ENCODE measurements around the gene ARRDC5.
"Not testable (repeated sequence)": the region's sequence is repeated elsewhere in the genome, so short reads cannot be mapped to it uniquely, and the experiment has no call there.

The ARRDC5 gene

DNA sequence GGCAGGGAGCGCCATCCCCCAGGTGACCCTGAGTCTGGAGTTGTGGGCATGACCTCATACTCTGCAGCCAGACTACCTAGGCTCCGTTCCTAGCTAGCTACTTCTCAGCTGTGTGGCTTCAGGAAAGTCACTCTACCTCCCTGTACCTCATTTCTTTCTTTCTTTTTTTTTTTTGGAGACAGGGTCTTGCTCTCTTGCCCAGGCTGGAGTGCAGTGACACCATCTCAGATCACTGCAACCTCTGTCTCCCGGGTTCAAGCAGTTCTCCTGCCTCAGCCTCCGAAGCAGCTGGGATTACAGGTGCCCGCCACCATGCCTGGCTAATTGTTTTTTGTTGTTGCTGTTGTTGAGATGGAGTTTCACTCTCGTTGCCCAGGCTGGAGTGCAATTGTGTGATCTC is 50.2 kb downstream of the ARRDC5 start:
- Mint-ChIP-seq H3K4me3 (no peak overlapping the region), H3K4me1 (no peaks in the 10 kb centered on the region), H3K9me3 (no peaks in the 10 kb centered on the region), H3K27ac (no peak overlapping the region), H3K27me3 (ENCODE audit: low read depth) (no peaks in the 10 kb centered on the region), H3K36me3 (ENCODE audit: low read depth) (peaks cover 43% of the 10 kb centered on the region)
- TF ChIP-seq CTCF (IDR thresholded peaks at IDR 0.05; ENCODE audit: unreplicated experiment in 3 of 3): no peak

DNA sequence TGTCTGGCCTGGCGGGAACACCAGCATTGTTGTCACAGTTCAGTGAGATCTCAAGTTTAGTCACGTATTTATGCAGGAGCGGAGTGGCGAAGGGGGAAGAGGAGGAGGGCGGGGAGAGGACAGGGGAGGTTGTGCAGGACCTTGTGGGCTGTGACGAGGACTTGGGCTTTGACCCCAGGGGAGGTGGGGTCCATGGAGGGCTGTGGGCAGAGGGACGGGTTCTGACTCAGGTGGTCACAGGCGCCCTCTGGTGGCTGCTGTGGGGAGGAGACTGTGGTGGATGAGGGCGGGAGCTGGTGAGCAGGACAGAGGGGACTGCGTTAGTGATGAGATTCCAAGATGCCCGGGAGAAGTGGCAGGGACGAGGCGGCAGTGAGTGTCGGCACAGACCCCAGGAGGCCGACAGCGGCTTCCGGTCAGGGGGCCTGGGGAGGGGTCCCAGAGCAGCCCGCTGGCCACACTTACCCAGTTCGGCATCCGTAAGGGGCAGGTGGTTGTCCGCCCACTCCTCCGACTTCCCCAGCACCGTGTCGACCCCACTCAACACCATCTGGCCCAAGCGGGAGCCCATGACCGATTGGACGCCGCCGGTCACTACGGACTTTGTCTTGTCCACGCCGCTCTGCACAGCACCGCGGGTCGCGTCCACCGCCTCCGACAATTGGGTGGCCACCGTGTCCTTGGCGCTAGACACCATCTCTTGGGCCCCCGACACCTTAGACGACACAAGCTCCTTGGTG is 51.0 kb downstream of the ARRDC5 start:
- H3K36me3 Mint-ChIP-seq (ENCODE audit: low read depth): peaks cover 41% of the 10 kb centered on the region
- TF ChIP-seq CTCF (IDR thresholded peaks at IDR 0.05; ENCODE audit: unreplicated experiment in 3 of 3): peak; percentile 69 to 78 (median 71)
- H3K4me1 Mint-ChIP-seq: no peaks in the 10 kb centered on the region
- no peaks in the 10 kb centered on the region for H3K27me3 Mint-ChIP-seq (ENCODE audit: low read depth)
- H3K27ac Mint-ChIP-seq: peak overlapping the region in 2 of 3 experiments; percentile 54 to 87
- H3K4me3 Mint-ChIP-seq: no peak overlapping the region
- H3K9me3 Mint-ChIP-seq: no peaks in the 10 kb centered on the region

- no peak for TF ChIP-seq CTCF (IDR thresholded peaks at IDR 0.05; ENCODE audit: unreplicated experiment in 3 of 3)
- Mint-ChIP-seq H3K27me3 (ENCODE audit: low read depth) (no peaks in the 10 kb centered on the region), H3K4me1 (no peaks in the 10 kb centered on the region), H3K36me3 (ENCODE audit: low read depth) (peaks cover 47% of the 10 kb centered on the region), H3K27ac (peak overlapping the region in 1 of 3 experiments; percentile 54), H3K4me3 (no peak overlapping the region), H3K9me3 (no peaks in the 10 kb centered on the region)
Measured at GRCh38 chr19:4849019-4849418, 53.7 kb downstream of the ARRDC5 start.

GRCh38 chr19:4847190-4847973 is 55.3 kb downstream of the ARRDC5 start:
- H3K9me3 Mint-ChIP-seq: no peaks in the 10 kb centered on the region
- no peaks in the 10 kb centered on the region for H3K4me1 Mint-ChIP-seq
- TF ChIP-seq CTCF (IDR thresholded peaks at IDR 0.05; ENCODE audit: unreplicated experiment in 3 of 3): no peak
- H3K27me3 Mint-ChIP-seq (ENCODE audit: low read depth): no peaks in the 10 kb centered on the region
- no peak overlapping the region for H3K4me3 Mint-ChIP-seq
- peaks cover 58% of the 10 kb centered on the region for H3K36me3 Mint-ChIP-seq (ENCODE audit: low read depth)
- no peak overlapping the region for H3K27ac Mint-ChIP-seq

- not testable (repeated sequence) for H3K4me3 Mint-ChIP-seq; H3K27me3 Mint-ChIP-seq (ENCODE audit: low read depth); H3K9me3 Mint-ChIP-seq; H3K27ac Mint-ChIP-seq; H3K4me1 Mint-ChIP-seq
- H3K36me3 Mint-ChIP-seq (ENCODE audit: low read depth): peaks cover 56% of the 10 kb centered on the region
Measured at GRCh38 chr19:4845975-4846374, 56.7 kb downstream of the ARRDC5 start.

GRCh38 chr19:4844348-4845179 is 58.1 kb downstream of the ARRDC5 start:
- Mint-ChIP-seq H3K27ac (peak overlapping the region in 2 of 3 experiments; percentile 68 to 88), H3K4me3 (no peak overlapping the region), H3K27me3 (ENCODE audit: low read depth) (no peaks in the 10 kb centered on the region)

More at GRCh38 chr19:4844348-4845179, 58.1 kb downstream of the ARRDC5 start:
- no peak for TF ChIP-seq CTCF (IDR thresholded peaks at IDR 0.05; ENCODE audit: unreplicated experiment in 3 of 3)
- Mint-ChIP-seq H3K4me1 (no peaks in the 10 kb centered on the region), H3K9me3 (no peaks in the 10 kb centered on the region), H3K36me3 (ENCODE audit: low read depth) (peaks cover 65% of the 10 kb centered on the region)
